ENCODE results near the gene SRL. TPM values are rescaled to one million over a fixed set of nuclear protein-coding genes. Genes with fewer than 3 reads are reported as not detected.

Gene SRL
- total RNA-seq, 2 donors from 2014 or later = not detected

- WGBS, 2 donors = 61 to 78% methylated on average over 12 to 20 of the region's 20 CpGs
- TF ChIP-seq, protein P1, sequence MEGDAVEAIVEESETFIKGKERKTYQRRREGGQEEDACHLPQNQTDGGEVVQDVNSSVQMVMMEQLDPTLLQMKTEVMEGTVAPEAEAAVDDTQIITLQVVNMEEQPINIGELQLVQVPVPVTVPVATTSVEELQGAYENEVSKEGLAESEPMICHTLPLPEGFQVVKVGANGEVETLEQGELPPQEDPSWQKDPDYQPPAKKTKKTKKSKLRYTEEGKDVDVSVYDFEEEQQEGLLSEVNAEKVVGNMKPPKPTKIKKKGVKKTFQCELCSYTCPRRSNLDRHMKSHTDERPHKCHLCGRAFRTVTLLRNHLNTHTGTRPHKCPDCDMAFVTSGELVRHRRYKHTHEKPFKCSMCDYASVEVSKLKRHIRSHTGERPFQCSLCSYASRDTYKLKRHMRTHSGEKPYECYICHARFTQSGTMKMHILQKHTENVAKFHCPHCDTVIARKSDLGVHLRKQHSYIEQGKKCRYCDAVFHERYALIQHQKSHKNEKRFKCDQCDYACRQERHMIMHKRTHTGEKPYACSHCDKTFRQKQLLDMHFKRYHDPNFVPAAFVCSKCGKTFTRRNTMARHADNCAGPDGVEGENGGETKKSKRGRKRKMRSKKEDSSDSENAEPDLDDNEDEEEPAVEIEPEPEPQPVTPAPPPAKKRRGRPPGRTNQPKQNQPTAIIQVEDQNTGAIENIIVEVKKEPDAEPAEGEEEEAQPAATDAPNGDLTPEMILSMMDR (IDR thresholded peaks at IDR 0.05) = no peak
- no peak for TF ChIP-seq POLR2A (IDR thresholded peaks at IDR 0.05)
- intact Hi-C loops (cut with DNase I) = no loop called here
- H3K4me3 ChIP-seq = no peak overlapping the region
- no peaks in the 10 kb centered on the region for H3K36me3 ChIP-seq (replicated peaks in 1 of 2; ENCODE audit: insufficient read depth in 1 of 2, low read depth in 2 of 2)
- no peaks in the 10 kb centered on the region for H3K27me3 ChIP-seq
- H3K4me1 ChIP-seq = peaks cover 4% of the 10 kb centered on the region
- H3K27ac ChIP-seq = no peak overlapping the region
- no peak for ATAC-seq
- no peak for DNase-seq
- H3K9me3 ChIP-seq = no peaks in the 10 kb centered on the region
These were observed 24.4 kb downstream of the SRL start for GRCh38 chr16:4217204-4218131.

- Histone ChIP-seq H3K27ac (no peak overlapping the region), H3K36me3 (replicated peaks in 1 of 2; ENCODE audit: insufficient read depth in 1 of 2, low read depth in 2 of 2) (no peaks in the 10 kb centered on the region), H3K9me3 (no peaks in the 10 kb centered on the region), H3K4me1 (peaks cover 4% of the 10 kb centered on the region), H3K4me3 (no peak overlapping the region), H3K27me3 (no peaks in the 10 kb centered on the region)
- intact Hi-C loops (cut with DNase I) = no loop called here
- 80 to 91% methylated on average over 4 to 5 of the region's 5 CpGs for WGBS, 2 donors
- TF ChIP-seq, protein P1 (IDR thresholded peaks at IDR 0.05) = no peak
- TF ChIP-seq POLR2A (IDR thresholded peaks at IDR 0.05) = no peak
- ATAC-seq (no peak), DNase-seq (no peak)
These were observed 25.3 kb downstream of the SRL start for GRCh38 chr16:4216596-4216995.

GRCh38 chr16:4215106-4215505, 26.8 kb downstream of the SRL start:
- intact Hi-C loops (cut with DNase I) = no loop called here
- WGBS, 2 donors = 70 to 83% methylated on average over 2 of the region's 2 CpGs
- no peak overlapping the region for H3K27ac ChIP-seq
- H3K36me3 ChIP-seq (replicated peaks in 1 of 2; ENCODE audit: insufficient read depth in 1 of 2, low read depth in 2 of 2) = no peaks in the 10 kb centered on the region
- peaks cover 4% of the 10 kb centered on the region for H3K4me1 ChIP-seq
- H3K4me3 ChIP-seq = no peak overlapping the region
- DNase-seq = no peak
- no peaks in the 10 kb centered on the region for H3K27me3 ChIP-seq
- no peak for TF ChIP-seq POLR2A (IDR thresholded peaks at IDR 0.05)
- TF ChIP-seq, protein P1 (IDR thresholded peaks at IDR 0.05) = no peak
- no peak for ATAC-seq
- no peaks in the 10 kb centered on the region for H3K9me3 ChIP-seq

- H3K9me3 ChIP-seq = no peaks in the 10 kb centered on the region
- peaks cover 4% of the 10 kb centered on the region for H3K4me1 ChIP-seq
- no peak for TF ChIP-seq POLR2A (IDR thresholded peaks at IDR 0.05)
- TF ChIP-seq, protein P1 (IDR thresholded peaks at IDR 0.05) = no peak
- intact Hi-C loops (cut with DNase I) = no loop called here
- H3K36me3 ChIP-seq (replicated peaks in 1 of 2; ENCODE audit: insufficient read depth in 1 of 2, low read depth in 2 of 2) = no peaks in the 10 kb centered on the region
- WGBS, 2 donors = 63 to 67% methylated on average over 7 of the region's 7 CpGs
- ATAC-seq (peak; percentile 73), DNase-seq (no peak)
- H3K27ac ChIP-seq = no peak overlapping the region
- H3K27me3 ChIP-seq = no peaks in the 10 kb centered on the region
- no peak overlapping the region for H3K4me3 ChIP-seq
These were observed 27.7 kb downstream of the SRL start for GRCh38 chr16:4214215-4214621.

Measured in body of pancreas (tissue), 4 donors.